WERI-Rb-1 (cell line): ENCODE data around the gene EHD2.
"Not testable (repeated sequence)": the region's sequence is repeated elsewhere in the genome, so short reads cannot be mapped to it uniquely, and the experiment has no call there.

Experiments
- DNase-seq: peaks from one replicate; pipeline ENCODE4 v3.0.0-alpha.2; 2020
- H3K27ac ChIP-seq: fragments of 250-450 bp; sonication (Bioruptor Pico); 2 replicates; pipeline ENCODE4 v1.5.1; 2020; ENCODE audit warnings: mild to moderate bottlenecking, moderate library complexity
- H3K27me3 ChIP-seq: fragments of 250-450 bp; sonication (Bioruptor Pico); 2 replicates; pipeline ENCODE4 v1.5.1; 2021; ENCODE audit warnings: mild to moderate bottlenecking, low read depth, moderate library complexity; ENCODE audit not compliant: insufficient read depth, severe bottlenecking
- H3K36me3 ChIP-seq: fragments of 250-450 bp; sonication (Bioruptor Pico); 2 replicates; pipeline ENCODE4 v1.5.1; 2020; ENCODE audit warnings: mild to moderate bottlenecking, moderate library complexity
- H3K4me3 ChIP-seq: 2 replicates; pipeline ENCODE4 v1.5.1; 2011; ENCODE audit warnings: low read depth, mild to moderate bottlenecking, control low read depth, low read length
- H3K9me3 ChIP-seq: fragments of 250-450 bp; sonication (Bioruptor Pico); 2 replicates; pipeline ENCODE4 v1.5.1; 2021; ENCODE audit warnings: mild to moderate bottlenecking, moderate library complexity; ENCODE audit not compliant: severe bottlenecking
- TF ChIP-seq, protein P1 (sequence below): IDR thresholded peaks from 2 replicates; pipeline ENCODE4 v1.5.1; 2011; ENCODE audit warnings: low read depth, mild to moderate bottlenecking, control low read depth, inconsistent platforms, low read length

Gene EHD2

GRCh38 chr19:47767349-47767748 lies 54.1 kb downstream of the EHD2 start:
- no peaks in the 10 kb centered on the region for H3K36me3 ChIP-seq
- H3K9me3 ChIP-seq = no peaks in the 10 kb centered on the region
- no peak overlapping the region for H3K27ac ChIP-seq
- H3K27me3 ChIP-seq = no peaks in the 10 kb centered on the region
- H3K4me3 ChIP-seq = no peak overlapping the region
- DNase-seq = no peak
- TF ChIP-seq, protein P1, sequence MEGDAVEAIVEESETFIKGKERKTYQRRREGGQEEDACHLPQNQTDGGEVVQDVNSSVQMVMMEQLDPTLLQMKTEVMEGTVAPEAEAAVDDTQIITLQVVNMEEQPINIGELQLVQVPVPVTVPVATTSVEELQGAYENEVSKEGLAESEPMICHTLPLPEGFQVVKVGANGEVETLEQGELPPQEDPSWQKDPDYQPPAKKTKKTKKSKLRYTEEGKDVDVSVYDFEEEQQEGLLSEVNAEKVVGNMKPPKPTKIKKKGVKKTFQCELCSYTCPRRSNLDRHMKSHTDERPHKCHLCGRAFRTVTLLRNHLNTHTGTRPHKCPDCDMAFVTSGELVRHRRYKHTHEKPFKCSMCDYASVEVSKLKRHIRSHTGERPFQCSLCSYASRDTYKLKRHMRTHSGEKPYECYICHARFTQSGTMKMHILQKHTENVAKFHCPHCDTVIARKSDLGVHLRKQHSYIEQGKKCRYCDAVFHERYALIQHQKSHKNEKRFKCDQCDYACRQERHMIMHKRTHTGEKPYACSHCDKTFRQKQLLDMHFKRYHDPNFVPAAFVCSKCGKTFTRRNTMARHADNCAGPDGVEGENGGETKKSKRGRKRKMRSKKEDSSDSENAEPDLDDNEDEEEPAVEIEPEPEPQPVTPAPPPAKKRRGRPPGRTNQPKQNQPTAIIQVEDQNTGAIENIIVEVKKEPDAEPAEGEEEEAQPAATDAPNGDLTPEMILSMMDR = no peak

DNA sequence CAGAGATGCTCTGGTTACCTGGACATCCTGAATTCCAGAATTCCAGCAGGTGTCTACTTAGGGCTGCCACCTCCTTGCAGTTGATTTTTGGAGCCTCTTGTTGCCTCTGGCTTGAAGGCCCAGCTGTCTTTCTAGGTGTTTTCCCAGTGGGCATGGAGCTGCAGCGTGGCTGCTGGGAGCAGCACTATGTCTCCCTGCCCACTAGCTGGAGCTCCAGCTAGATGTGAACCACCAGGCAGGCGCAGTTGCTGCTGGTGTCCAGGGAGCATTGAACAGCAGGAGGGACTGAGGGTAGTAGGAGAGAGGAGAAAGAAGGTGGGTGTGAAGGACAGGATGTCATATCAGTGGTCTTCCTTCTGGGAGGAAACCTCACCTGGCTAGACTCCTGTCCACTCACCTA lies 55.4 kb downstream of the EHD2 start:
- DNase-seq = no peak
- TF ChIP-seq, protein P1 = no peak
- no peak overlapping the region for H3K4me3 ChIP-seq

DNA sequence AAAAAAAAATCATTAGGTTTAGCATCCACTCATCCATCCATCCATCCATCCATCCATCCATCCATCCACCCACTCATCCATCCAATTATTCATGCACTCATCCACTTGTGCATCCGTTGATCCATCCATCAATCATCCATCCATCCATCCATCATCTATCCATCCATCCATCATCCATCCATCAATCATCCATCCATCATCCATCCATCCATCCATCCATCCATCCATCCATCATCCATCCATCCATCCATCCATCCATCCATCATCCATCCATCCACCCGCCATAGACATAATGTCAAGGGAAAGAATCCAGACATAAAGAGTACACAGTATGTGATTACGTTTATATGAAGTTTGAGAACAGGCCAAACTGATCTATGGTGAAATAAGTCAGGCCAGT lies 56.3 kb downstream of the EHD2 start:
- Histone ChIP-seq H3K27me3 (no peaks in the 10 kb centered on the region), H3K4me3 (no peak overlapping the region), H3K27ac (no peak overlapping the region), H3K9me3 (no peaks in the 10 kb centered on the region), H3K36me3 (no peaks in the 10 kb centered on the region)
- no peak for DNase-seq
- TF ChIP-seq, protein P1 = no peak

More for the DNA sequence above, 55.4 kb downstream of the EHD2 start:
- no peaks in the 10 kb centered on the region for H3K9me3 ChIP-seq
- no peaks in the 10 kb centered on the region for H3K36me3 ChIP-seq
- no peak overlapping the region for H3K27ac ChIP-seq
- no peaks in the 10 kb centered on the region for H3K27me3 ChIP-seq

GRCh38 chr19:47771291-47771690 lies 58.1 kb downstream of the EHD2 start:
- H3K9me3 ChIP-seq, H3K36me3 ChIP-seq, H3K4me3 ChIP-seq, H3K27me3 ChIP-seq, H3K27ac ChIP-seq, DNase-seq: not testable (repeated sequence)

GRCh38 chr19:47776568-47776967 lies 63.3 kb downstream of the EHD2 start:
- Histone ChIP-seq H3K36me3 (peaks cover 12% of the 10 kb centered on the region), H3K9me3 (no peaks in the 10 kb centered on the region), H3K27ac (no peak overlapping the region), H3K27me3 (no peaks in the 10 kb centered on the region), H3K4me3 (no peak overlapping the region)
- no peak for DNase-seq
- TF ChIP-seq, protein P1 = no peak

DNA sequence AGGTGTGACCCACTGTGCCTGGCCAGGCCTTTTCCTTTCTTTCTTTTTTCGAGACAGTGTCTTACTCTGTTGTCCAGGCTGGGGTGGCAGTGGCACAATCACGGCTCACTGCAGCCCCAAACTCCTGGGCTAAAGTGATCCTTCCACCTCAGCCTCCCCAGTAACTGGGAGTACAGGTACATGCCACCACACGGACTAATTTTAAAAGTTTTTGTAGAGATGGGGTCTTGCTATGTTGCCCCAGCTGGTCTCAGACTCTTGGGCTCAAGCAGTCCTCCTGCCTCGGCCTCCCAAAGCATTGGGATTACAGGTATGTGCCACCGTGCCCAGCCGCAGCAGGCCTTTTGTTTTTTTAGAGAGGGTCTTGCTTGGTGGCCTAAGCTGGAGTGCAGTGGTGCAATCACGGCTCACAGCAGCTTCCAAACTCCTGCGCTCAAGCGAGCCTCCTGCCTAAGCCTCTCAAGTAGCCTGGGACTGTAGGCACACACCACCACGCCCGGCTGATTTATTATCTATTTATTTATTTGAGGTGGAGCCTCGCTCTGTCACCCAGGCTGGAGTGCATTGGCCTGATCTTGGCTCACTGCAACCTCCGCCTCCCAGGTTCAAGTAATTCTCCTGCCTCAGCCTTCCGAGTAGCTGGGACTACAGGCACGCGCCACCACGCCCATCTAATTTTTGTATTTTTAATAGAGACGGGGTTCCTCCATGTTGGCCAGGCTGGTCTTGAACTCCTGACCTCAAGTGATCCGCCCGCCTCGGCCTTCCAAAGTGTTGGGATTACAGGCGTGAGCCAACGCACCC lies 64.2 kb downstream of the EHD2 start:
- H3K9me3 ChIP-seq, H3K27me3 ChIP-seq, DNase-seq: not testable (repeated sequence)
- Histone ChIP-seq H3K27ac (peak overlapping the region; percentile 99), H3K36me3 (peaks cover 18% of the 10 kb centered on the region), H3K4me3 (peak overlapping the region; percentile 95)
